GM19452 (cell line): ENCODE results near the gene CRNKL1.

ENCODE experiments used
- ATAC-seq: cut with Tn5 transposase; IDR thresholded peaks from one replicate; pipeline ENCODE4 v1.9.1; 2021; ENCODE audit not compliant: unreplicated experiment

CRNKL1 gene

DNA sequence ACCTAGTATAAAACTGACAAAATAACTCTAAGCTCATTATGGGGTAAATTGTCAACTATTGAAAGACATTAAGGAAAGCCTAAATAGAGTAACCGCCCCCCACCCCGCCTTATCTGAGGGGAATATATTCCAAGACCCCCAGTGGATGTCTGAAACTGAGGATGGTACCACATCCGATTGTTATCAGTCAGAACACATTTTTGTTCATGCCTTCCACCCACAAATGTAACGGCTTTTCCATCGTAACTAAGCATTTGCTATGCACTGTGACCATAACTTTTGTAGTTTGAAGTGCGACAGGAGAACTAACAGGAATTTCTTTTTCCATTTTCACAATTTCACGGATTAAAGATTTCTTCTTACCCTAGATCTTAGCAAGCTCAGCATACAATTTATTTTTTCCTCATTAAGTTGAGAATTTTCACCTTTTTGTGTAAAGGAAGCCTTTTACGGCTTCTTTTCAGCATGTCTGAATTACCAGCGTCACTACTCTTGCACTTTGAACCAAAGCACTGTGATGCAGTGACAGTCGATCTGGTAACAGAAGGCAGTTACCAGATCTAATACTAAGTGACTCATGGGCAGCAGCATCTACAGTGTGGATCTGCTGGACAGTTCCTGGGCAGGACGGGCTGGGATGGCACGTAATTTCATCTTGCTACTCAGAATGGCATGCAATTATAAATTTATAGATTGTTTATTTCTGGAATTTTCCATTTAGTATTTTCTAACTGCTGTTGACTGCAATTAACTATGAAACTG, 11.9 kb upstream of the CRNKL1 start:
- no peak for ATAC-seq

DNA sequence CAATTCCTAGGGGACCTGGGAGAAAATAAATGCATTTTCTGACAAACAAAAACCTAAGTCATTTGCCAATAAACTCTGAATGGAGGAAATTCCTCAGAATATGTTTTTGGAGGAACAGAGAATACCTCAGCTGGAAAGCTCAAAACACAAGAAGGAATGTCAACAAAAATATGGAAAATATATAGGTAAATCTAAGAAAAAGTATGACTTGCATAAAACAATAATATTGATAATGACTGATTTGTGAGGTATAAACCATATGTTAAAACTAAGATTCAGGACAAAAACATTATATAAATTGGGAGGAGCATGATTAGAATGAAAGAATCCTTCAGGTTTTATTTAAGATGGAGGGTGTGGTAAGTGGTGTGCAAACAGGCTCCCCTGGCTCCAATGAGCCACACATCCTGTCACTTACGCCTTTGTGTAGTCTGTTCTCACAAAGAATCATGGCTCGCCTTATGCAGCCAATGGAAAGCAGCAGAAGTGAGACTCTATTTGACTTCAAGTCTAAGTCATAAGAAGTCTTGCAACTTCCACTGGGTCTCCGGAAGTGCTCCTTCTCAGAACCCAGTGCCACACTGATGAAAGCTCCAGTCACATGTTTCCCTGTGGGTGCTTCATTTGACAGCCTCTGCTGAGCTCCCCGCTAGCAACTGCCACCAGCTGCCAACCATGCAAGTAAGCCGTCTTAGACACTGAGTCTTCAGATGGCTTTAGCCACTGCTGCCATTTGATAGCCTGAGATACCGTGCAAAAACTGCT, 8.2 kb upstream of the CRNKL1 start:
- ATAC-seq, result no peak

DNA sequence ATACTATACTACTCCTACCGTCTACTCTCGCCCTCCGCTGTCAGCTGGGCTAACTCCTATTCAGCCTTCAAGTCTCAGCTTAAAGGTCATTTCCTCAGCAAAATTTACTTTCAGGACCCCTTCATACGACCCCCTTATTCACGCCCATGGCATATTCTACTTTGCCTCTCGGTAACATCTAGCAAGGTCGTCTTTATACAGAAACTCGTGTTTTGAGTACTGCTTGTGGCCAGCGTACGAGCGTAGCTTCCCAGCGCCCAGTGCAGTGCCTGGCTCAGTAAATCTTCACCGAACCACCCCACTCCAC, 546 bp downstream of the CRNKL1 start:
- ATAC-seq, result no peak

DNA sequence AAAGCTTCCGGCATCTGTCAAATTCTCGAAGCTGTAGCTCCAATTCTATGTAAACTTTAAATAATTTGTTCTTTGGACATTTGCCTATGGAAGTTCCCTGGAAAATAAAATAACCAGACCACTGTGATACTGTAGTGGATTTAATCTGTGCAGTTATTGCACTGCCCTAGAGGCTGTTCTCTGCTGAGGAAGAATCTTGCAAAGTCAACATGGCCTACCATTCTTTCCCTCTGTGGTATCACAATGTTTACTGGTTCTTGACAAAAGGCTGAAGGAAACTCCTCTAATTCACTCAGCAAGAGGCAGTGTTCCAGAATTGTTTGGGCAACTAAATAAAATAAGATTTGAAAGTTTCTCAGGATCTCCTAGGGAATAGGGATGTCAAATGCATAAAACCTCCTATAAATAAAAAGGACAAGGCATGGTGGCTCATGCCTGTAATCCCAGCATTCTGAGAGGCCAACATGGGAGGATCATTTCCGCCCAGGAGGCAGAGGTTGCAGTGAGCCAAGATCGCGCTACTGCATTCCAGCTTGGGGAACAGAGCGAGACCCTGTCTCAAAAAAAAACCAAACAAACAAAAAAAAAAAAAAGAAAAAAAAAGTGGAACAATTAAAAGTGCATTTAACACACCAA, 12.4 kb downstream of the CRNKL1 start:
- no peak for ATAC-seq

DNA sequence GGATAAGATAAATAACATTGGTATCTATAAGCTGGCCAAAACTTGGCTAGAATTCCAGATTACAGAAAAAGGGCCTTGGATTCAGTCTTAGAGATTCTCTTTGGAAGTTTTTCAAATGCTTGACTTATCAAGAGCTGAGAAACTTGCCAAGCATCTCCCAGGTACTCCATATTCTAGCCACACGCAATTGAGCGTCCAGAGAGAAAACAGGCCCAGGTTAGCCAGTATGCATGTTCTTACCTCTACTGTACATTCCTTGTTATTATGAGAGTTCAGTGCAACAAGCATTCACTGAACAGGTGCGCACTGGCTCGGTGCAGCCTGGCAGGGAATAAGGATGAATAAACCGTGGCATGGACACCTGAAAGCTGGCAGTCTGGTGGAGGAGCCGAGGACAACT, 13.7 kb downstream of the CRNKL1 start:
- no peak for ATAC-seq

DNA sequence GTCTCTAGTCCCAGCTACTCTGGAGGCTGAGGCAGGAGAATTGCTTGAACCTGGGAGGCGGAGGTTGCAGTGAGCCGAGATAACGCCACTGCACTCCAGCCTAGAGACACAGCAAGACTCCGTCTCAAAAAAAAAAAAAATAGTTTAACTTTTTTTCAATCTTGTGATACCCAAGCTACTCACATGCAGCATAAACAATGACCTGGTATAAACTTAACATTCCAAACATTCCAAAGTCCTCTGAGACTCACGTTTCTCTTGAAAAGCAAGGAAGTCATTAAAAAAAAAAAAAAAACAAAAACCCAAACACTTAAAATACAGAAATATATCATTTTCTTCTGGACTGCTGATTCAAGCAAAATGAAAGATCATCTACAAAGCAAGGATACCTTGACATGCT, 14.3 kb downstream of the CRNKL1 start:
- ATAC-seq, result no peak

DNA sequence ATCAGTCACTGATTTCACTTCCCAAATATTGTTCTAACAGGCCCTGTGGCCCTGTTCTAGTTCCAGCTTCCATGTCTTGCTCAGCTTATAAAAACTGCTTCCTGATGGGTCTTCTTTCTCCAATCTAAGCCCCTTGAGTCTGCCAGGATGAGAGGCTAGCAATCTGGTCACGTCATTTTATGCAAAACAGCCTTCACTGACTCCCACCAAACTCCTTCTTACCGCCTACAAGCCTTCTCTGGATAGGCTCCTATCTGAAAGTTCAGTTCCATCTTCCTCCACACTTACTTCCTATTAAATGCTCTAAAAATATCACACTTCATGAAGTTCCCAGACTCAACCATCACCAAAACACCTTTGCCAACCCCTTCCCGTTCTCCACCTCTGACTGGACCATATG, 15.5 kb downstream of the CRNKL1 start:
- ATAC-seq, result no peak

DNA sequence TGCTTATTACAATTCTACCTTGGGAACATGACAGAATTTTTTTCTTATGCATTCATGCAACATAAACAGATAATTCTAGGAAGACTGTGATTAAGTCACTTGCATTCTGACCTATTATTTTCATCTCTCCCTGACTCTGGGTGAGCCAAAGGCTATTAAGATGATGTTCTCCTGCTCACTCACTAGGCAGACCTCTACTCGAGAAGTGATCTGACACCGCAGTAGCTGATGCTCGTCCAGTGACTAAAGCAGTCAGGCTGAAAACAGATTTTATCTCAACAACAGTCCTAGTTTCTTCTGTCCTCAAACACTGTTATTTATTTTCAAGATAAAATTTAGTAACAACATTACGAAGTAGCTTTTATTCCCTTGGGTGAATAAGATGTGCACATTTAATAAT, 17.8 kb downstream of the CRNKL1 start:
- no peak for ATAC-seq

DNA sequence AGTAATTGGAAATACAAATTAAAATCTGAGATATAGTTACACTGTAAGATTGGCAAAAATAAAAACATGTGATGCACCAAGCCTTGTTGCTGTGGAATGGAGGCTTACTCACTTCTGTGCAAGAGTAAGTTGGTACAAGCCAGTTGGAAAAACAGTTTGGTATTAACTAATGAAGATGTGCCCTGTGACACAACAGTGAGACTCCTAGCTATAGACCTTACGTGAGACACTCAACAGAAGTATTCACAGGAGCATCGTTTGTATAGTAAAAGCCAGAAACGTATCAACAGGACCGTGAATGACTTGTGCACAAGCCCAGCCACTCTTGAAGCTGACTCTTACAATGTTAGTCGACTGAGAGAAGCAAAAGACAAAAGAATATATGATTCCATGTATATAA, 20.5 kb downstream of the CRNKL1 start:
- ATAC-seq, result no peak

DNA sequence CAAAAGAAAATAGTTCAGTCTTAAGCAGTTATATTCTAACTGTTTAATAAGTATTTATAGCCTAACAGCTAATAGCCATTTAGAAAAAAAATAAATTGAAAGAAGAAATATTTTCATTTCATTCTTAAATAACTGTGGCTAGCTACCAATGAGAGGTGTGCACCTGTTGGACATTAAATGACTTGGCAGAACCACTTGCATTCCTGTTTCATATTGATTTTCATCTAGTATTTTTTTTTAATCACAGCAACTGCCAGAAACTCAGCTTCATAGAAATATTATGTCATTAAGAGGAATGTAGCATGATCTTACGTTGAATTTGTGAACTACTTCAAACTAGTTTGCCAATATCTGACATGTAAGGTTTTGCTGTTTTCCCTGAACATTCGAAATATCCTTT, 25.0 kb downstream of the CRNKL1 start:
- ATAC-seq, result no peak

DNA sequence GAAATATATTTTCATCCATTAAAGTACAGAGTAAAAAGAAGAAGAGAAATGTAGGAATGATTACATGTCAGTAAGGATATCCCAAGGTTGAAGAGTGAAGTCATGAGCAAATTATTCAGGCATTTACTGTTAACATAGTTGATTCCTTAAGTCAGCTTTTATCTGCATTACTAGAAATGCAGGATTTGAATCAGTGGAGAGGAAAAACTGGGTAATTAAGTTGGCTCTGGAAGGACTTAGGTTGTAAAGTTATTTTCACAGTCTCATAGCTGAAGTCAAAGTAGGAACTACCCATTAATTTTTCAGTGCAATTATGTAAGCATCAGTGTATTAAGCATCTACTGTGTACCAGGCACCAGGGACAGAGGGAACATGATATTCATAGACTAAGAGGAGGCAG, 27.3 kb downstream of the CRNKL1 start:
- no peak for ATAC-seq

DNA sequence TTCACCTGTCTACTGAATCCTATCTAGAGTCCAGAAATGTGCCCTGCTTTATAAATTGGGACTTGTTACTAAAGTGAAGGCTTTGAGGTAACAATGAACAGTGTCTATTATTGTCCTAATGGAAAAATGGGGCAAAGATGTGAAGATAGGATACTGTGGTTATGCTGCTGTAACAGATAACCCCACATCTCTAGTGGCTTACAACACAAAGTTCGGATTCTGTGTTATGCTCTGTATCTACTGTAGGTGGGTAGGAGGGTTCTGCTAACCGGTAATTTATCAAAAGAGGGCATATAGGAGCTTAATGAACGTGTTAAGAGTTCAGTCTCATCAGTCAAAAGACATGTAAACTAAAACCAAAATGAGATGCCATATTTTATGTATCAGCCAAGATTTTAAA, 28.9 kb downstream of the CRNKL1 start:
- ATAC-seq, result no peak

DNA sequence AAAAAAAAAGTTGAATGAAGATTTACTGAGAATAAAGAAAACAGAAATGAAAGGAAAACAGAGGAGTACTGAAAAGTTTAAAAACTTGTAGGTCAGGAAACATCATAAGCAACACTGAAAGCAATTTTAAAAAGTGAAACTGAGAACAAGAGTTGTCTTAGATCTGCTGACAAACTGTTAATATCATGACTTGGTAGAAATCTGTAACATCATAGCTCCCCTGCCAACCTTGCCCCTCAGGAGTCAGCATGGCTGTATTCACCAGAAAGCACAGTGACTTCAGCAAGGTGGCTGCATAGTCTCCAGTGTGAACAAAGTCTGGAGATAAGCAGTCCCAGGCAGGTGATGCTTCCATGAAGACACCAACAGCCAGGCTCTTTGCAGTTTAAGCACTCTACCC, 29.8 kb downstream of the CRNKL1 start:
- peak; percentile 60 for ATAC-seq

DNA sequence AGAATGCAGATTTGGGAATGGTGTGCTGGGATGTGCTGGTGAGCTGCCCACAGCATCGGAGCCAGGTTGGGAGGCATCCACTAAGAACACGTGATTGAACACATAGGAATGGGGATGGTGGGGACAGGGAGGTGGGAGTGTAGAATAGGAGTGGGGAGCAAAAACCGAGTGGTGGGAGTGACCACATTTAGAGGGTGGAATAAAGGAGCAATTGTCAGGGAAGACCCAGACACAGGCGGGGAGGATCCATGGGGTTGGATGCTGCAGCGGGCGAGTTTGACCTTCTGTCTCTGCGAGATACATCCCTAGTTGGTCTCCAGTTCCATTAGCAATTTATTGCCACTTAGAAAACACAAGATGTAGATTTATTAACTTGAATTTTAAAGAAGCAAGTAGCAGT, 30.4 kb downstream of the CRNKL1 start:
- ATAC-seq, result no peak

DNA sequence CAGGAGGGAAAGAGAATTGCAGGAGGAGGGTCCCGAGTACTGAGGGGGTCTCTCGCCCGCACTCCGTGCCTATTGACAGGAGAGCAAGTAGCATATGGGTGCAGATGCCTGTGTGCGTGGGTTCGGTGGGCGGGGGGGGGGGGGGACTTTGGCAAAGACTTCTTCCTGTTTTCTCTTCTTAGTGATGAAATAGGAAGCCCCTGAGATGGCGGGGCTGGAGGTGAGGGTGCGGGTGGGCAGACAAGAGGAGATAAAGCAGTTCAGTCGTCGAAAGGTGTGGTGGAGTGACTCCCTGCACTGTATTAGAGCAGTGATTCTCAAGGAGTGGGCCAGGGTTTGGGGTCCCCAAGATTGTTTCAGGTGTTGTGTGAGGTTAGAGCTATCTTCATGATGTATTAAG, 31.4 kb downstream of the CRNKL1 start:
- no peak for ATAC-seq

DNA sequence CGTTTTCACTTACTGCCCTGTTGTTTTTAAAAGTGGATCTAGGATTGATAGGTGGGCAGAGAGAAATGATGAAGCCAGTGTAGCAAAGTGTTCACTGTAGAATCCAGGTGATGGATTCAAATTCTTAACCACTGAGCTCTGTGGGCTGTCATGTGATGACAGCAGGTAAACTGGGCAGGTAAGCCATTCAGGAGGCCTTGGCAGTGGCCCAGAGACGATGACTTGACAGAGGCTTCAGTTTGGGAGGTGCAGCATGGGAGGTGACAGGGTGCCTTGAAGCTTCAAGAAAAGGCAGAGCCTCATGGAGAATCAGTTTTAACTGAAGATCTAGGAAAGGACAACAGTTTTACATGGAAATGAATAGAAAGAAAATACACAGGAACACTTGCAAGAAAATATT, 33.1 kb downstream of the CRNKL1 start:
- no peak for ATAC-seq

DNA sequence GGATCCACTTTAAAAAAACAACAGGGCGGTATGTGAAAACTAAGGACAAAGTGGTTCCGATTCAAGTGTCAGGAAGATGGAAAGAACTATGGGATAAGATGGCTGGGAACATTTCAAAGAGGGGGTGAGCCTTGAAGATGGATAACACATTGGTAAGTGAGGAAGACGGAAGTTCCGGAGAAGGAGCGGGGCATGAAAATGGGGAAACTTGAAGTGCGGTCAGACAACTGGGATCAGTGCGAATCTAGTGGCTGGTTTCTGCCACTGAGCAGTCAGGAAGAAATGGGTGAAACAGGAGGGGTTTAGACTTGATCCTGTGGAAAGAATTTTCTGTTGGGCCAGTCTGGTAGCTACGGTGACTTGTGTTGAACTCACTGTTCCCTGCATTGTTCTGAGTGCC, 33.9 kb downstream of the CRNKL1 start:
- no peak for ATAC-seq

DNA sequence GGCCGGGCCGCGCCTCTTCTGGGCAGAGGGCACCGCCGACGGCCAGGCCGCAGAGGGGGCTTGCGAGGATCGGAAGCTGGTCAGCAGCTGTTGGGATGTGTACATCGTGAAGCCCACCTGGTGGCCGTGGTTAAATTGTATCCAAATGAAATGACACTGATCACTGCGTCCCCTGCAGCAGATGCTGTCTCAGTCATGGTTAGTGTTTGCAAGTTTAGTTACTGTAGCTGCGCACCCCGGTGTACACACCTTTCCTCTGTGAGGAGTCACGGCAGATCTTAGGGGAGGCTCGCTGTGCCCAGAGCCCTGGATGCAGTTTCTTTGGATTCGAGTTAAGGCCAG, 34.5 kb downstream of the CRNKL1 start:
- no peak for ATAC-seq

DNA sequence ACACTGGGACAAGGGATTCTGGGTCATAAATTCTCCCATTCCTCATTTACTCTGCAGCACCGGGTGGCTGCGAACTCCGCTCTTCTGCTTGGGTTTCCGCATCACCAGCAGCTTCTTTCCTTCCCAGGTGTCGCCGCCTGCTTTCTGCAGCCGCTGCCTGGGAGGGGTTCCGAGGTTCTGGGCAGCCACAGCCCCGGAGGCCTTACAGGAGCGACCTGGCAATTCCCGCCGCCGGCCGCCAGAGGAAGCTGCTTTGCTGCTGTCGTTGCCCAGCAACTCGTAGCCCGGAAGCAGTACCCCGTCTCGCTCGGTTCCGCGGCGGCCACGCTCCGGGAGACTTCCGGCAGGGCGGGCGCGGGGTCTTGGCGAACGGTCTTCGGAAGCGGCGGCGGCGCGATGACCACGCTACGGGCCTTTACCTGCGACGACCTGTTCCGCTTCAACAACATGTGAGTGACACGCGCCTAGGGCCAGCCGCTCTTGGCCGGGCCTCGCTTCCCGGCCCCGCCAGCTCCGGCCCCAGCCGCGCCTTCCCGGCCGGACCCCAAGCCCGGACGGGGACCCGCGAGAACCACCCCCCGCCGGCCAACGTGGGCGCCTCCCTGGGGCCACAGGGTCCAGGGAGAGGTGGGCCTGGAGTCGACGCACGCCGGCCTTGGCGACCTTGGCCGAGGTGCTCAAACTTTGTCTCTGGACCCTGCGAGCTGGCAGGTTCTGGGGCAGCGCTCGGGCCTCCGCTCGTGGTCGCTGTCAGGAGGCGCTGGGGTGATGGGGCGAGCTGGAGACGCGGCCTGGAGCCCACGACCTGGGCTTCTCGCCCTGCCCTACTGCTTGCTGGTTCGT, 35.0 kb downstream of the CRNKL1 start, which contains the start of gene NAA20:
Gene NAA20 (plus strand): TSS at position 362 of the 843 bp plus-strand sequence. CDS start 35 bp downstream, at position 397.
- ATAC-seq, result peak; percentile 100

DNA sequence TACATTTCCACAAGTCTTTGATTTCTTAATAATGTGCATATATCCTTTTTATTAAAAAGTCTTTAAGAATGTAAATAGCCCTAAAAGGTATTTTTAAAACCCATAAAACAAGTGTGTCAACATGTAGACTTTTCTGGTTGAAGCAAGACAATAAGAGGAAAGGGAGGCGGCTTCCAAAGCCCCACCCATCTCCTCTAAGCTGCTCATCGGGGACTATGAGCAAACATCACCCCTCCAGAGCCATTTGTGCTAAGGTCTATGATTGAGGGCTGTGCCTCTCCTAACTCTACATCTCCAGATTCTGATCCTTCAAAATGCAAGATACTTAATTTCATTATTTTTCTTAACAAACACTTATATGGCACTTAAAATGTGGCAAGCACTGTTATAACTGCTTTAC, 37.6 kb downstream of the CRNKL1 start:
- ATAC-seq, result no peak

DNA sequence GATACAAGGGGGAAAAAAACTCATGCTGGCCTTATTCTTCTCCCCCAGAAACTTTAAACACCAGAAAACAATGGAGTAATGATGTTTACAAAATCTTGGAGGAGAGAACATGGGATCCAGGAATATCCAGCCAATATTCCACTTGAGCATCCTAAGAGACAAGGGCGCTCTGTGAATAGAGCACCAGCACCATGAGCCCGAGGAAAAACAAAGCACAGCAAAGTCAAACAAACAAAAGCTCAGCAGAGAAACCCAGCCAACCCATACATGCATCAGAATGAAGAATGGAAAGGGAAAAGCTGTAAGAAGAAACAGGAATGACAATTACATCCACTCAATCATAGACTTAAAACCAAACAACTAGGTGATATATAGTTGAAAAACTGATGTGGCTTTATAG, 39.7 kb downstream of the CRNKL1 start:
- ATAC-seq, result no peak
